Measurements from ENCODE around the gene PLEKHA1.

Gene PLEKHA1

DNA sequence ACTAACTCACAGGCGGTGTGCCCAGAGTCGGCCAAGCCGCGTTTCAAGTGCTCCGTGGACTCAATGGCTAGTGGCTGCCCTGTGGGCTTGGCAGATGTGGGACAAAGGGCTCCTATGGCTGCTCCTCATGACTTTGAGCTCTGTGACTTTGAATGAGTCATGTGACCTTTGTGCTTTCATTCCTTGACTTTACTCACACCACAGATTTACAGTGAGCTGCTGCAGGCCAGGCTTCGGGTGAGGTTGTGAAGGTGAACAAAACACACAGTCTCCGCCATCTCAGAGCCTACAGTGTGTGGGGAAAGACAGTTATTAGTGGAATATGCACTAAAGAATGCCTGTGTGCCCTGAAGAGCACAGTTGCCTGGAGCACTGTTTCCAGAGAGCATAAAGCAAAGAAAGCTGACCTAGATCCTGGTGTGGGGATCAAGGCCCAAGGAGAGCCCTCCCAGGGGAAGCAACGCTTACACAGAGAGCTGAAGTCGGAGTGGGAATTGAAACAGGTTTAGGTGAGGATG lies 29.7 kb upstream of the PLEKHA1 start:
- TF ChIP-seq POU2F2 (IDR thresholded peaks at IDR 0.05; ENCODE audit: low read depth, low read length): no peak
- no peak for TF ChIP-seq TAF1 (IDR thresholded peaks at IDR 0.05; ENCODE audit: low read depth, low read length)
- TF ChIP-seq POLR2A (IDR thresholded peaks at IDR 0.05; ENCODE audit: low read depth, low read length): no peak
- TF ChIP-seq SPI1 (IDR thresholded peaks at IDR 0.05; ENCODE audit: low read depth, low read length): no peak
- no peak for TF ChIP-seq POLR2AphosphoS5 (IDR thresholded peaks at IDR 0.05; ENCODE audit: low read depth, low read length)
- no peak for TF ChIP-seq PAX5 (IDR thresholded peaks at IDR 0.05; ENCODE audit: insufficient read depth, low read length, severe bottlenecking)
- FAIRE-seq (no peak), DNase-seq (ENCODE audit: insufficient read length, low spot score) (no peak)

DNA sequence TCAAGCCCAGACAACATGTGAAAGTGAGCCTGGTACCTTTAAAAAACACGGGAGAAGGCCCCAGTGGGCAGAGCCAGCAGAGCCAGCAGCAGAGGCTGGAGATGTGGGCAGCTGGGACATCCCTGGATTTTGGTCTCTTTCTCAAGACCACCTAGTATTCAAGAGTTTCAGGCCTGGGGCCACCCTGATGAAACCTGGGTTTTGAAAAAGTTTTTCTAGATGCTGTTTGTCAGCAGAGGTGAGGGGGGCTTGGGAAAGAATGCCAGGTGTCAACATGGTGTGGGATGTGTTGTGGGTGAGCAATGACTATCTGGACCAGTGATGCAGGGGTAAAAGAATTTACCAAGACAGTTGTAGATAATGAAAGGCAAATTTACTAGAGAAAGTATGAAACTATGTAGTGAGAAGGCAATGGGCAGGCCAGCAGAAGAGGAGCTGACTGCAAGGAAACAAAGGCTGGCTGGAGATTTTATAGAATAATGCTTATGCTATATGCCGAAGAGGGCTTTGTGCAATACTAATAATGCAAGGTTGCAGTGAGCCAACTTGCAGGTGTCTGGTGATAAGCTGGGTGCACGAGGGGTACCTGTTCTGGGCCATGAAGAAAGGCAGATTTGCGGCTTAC lies 28.1 kb upstream of the PLEKHA1 start:
- FAIRE-seq (no peak), DNase-seq (ENCODE audit: insufficient read length, low spot score) (no peak)
- no peak for TF ChIP-seq POLR2AphosphoS5 (IDR thresholded peaks at IDR 0.05; ENCODE audit: low read depth, low read length)
- no peak for TF ChIP-seq POLR2A (IDR thresholded peaks at IDR 0.05; ENCODE audit: low read depth, low read length)
- no peak for TF ChIP-seq PAX5 (IDR thresholded peaks at IDR 0.05; ENCODE audit: insufficient read depth, low read length, severe bottlenecking)
- TF ChIP-seq TAF1 (IDR thresholded peaks at IDR 0.05; ENCODE audit: low read depth, low read length): no peak
- TF ChIP-seq POU2F2 (IDR thresholded peaks at IDR 0.05; ENCODE audit: low read depth, low read length): no peak
- TF ChIP-seq SPI1 (IDR thresholded peaks at IDR 0.05; ENCODE audit: low read depth, low read length): no peak

DNA sequence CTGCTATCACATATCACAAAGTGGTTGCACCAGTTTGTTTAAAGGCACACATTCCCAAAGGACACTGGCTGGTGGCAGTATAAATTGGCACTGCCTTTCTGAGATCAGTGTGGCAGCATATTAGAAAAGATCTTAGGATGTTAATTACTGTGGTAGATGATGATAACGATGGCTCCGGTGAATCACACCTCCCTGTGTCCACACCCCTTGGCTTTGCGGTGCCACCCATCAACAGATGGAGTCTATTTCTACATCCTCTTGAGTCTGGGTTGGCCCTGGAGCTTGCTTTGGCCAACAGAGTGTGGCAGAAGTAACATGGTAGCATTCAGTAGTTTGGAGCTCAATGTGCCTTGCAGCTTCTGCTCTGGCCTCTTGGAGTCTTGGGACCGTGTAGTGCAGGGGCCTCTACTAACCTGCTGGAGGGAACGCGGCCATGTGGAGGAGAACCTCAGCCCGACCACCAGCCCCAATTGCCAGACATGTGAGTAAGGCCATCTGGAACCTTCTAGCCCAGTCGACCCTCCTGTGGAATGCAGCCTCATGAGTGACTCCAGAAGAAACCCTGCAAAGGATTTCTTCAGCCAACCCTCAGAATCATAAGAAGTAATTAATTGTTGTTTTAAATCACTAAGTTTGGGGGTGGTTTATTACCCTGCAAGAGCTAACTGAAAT lies 27.2 kb upstream of the PLEKHA1 start:
- DNase-seq (ENCODE audit: insufficient read length, low spot score): no peak
- no peak for FAIRE-seq
- no peak for TF ChIP-seq PAX5 (IDR thresholded peaks at IDR 0.05; ENCODE audit: insufficient read depth, low read length, severe bottlenecking)
- no peak for TF ChIP-seq POLR2A (IDR thresholded peaks at IDR 0.05; ENCODE audit: low read depth, low read length)
- TF ChIP-seq TAF1 (IDR thresholded peaks at IDR 0.05; ENCODE audit: low read depth, low read length): no peak

- TF ChIP-seq POU2F2 (IDR thresholded peaks at IDR 0.05; ENCODE audit: low read depth, low read length): no peak
- peak; percentile 33 for TF ChIP-seq PAX5 (IDR thresholded peaks at IDR 0.05; ENCODE audit: insufficient read depth, low read length, severe bottlenecking)
- TF ChIP-seq TAF1 (IDR thresholded peaks at IDR 0.05; ENCODE audit: low read depth, low read length): no peak
- FAIRE-seq (no peak), DNase-seq (ENCODE audit: insufficient read length, low spot score) (no peak)
Measured at GRCh38 chr10:122348512-122348911, 26.0 kb upstream of the PLEKHA1 start.

DNA sequence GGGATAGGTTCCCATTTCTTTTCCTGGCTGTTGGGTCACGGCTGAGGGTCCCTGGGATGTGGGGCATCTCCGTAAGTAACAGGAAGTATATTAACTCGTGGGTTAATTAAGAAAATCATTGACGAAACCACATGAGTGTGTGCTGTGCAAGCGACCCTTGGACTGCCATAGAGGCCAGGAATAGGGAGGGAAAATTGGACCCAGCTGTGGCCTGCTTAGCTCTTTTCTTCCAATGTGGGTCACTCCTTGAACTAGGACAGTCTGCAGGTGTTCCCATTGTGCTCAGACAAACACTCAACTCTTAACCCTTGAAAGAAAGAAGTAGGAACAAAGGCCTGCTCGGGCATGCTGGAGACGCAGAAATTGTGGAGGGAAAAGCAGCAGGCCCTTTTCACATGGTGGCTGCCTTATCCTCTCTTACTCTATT lies 25.6 kb upstream of the PLEKHA1 start:
- no peak for TF ChIP-seq POU2F2 (IDR thresholded peaks at IDR 0.05; ENCODE audit: low read depth, low read length)
- no peak for TF ChIP-seq TAF1 (IDR thresholded peaks at IDR 0.05; ENCODE audit: low read depth, low read length)
- TF ChIP-seq POLR2AphosphoS5 (IDR thresholded peaks at IDR 0.05; ENCODE audit: low read depth, low read length): no peak
- no peak for TF ChIP-seq PAX5 (IDR thresholded peaks at IDR 0.05; ENCODE audit: insufficient read depth, low read length, severe bottlenecking)
- TF ChIP-seq POLR2A (IDR thresholded peaks at IDR 0.05; ENCODE audit: low read depth, low read length): no peak
- TF ChIP-seq SPI1 (IDR thresholded peaks at IDR 0.05; ENCODE audit: low read depth, low read length): no peak
- no peak for DNase-seq (ENCODE audit: insufficient read length, low spot score)
- FAIRE-seq: no peak

DNA sequence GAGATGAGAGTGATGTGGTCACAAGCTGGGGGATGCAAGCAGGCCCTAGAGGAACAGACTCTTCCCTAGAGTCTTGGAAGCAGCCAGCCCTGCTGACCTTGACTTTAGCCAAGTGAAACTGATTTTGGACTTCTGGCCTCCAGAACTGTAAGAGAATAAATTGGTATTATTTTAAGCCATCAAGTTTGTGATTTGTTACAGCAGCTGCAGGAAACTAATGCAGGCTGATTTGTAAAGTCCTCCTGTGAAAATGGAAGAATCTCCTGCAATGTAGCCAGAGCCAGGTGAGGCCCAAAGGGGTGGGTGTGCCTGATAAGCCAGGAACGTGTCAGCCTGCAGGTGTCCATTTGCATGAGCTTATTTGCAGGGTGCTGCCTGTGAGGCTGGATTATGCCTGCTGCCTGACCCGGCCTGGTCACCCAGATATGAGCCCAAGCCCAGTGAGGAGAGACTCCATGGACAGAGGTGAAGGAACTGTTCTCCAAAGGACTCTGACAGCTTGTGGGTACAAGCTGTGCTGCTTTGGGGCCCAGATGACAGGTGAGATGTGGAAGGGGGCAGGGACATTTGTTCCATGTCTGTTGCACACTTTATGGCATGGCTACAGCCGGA lies 24.6 kb upstream of the PLEKHA1 start:
- FAIRE-seq (no peak), DNase-seq (ENCODE audit: insufficient read length, low spot score) (no peak)
- TF ChIP-seq TAF1 (IDR thresholded peaks at IDR 0.05; ENCODE audit: low read depth, low read length): no peak
- no peak for TF ChIP-seq PAX5 (IDR thresholded peaks at IDR 0.05; ENCODE audit: insufficient read depth, low read length, severe bottlenecking)
- TF ChIP-seq POU2F2 (IDR thresholded peaks at IDR 0.05; ENCODE audit: low read depth, low read length): no peak
- TF ChIP-seq SPI1 (IDR thresholded peaks at IDR 0.05; ENCODE audit: low read depth, low read length): no peak
- no peak for TF ChIP-seq POLR2AphosphoS5 (IDR thresholded peaks at IDR 0.05; ENCODE audit: low read depth, low read length)
- TF ChIP-seq POLR2A (IDR thresholded peaks at IDR 0.05; ENCODE audit: low read depth, low read length): no peak

GRCh38 chr10:122350893-122351292 lies 23.6 kb upstream of the PLEKHA1 start:
- TF ChIP-seq TAF1 (IDR thresholded peaks at IDR 0.05; ENCODE audit: low read depth, low read length) (no peak), POU2F2 (IDR thresholded peaks at IDR 0.05; ENCODE audit: low read depth, low read length) (no peak), SPI1 (IDR thresholded peaks at IDR 0.05; ENCODE audit: low read depth, low read length) (no peak)
- FAIRE-seq: no peak

GRCh38 chr10:122352817-122353525 lies 21.5 kb upstream of the PLEKHA1 start:
- TF ChIP-seq SPI1 (IDR thresholded peaks at IDR 0.05; ENCODE audit: low read depth, low read length) (no peak), POLR2AphosphoS5 (IDR thresholded peaks at IDR 0.05; ENCODE audit: low read depth, low read length) (no peak), POLR2A (IDR thresholded peaks at IDR 0.05; ENCODE audit: low read depth, low read length) (no peak), POU2F2 (IDR thresholded peaks at IDR 0.05; ENCODE audit: low read depth, low read length) (no peak), PAX5 (IDR thresholded peaks at IDR 0.05; ENCODE audit: insufficient read depth, low read length, severe bottlenecking) (no peak)
- DNase-seq (ENCODE audit: insufficient read length, low spot score) (no peak), FAIRE-seq (no peak)

More at GRCh38 chr10:122350893-122351292, 23.6 kb upstream of the PLEKHA1 start:
- DNase-seq (ENCODE audit: insufficient read length, low spot score): no peak

- FAIRE-seq (no peak), DNase-seq (ENCODE audit: insufficient read length, low spot score) (no peak)
- no peak for TF ChIP-seq POLR2A (IDR thresholded peaks at IDR 0.05; ENCODE audit: low read depth, low read length)
- TF ChIP-seq PAX5 (IDR thresholded peaks at IDR 0.05; ENCODE audit: insufficient read depth, low read length, severe bottlenecking): no peak
- no peak for TF ChIP-seq SPI1 (IDR thresholded peaks at IDR 0.05; ENCODE audit: low read depth, low read length)
- no peak for TF ChIP-seq TAF1 (IDR thresholded peaks at IDR 0.05; ENCODE audit: low read depth, low read length)
- no peak for TF ChIP-seq POLR2AphosphoS5 (IDR thresholded peaks at IDR 0.05; ENCODE audit: low read depth, low read length)
- TF ChIP-seq POU2F2 (IDR thresholded peaks at IDR 0.05; ENCODE audit: low read depth, low read length): no peak
Measured at GRCh38 chr10:122354383-122354782, 20.1 kb upstream of the PLEKHA1 start.

All from GM12891 (cell line).